SH-SY5Y (cell line): Measurements from ENCODE around the gene ADGRB2.

ENCODE experiments used
- GATA2 ChIP-seq: IDR thresholded peaks from 2 replicates; pipeline ENCODE4 v1.6.1; 2011; ENCODE audit warnings: mild to moderate bottlenecking, low read depth, low read length
- GATA3 ChIP-seq: IDR thresholded peaks from 2 replicates; pipeline ENCODE4 v1.6.1; 2011; ENCODE audit warnings: low read depth, mild to moderate bottlenecking, low read length, moderate library complexity

ADGRB2 gene, protein sequence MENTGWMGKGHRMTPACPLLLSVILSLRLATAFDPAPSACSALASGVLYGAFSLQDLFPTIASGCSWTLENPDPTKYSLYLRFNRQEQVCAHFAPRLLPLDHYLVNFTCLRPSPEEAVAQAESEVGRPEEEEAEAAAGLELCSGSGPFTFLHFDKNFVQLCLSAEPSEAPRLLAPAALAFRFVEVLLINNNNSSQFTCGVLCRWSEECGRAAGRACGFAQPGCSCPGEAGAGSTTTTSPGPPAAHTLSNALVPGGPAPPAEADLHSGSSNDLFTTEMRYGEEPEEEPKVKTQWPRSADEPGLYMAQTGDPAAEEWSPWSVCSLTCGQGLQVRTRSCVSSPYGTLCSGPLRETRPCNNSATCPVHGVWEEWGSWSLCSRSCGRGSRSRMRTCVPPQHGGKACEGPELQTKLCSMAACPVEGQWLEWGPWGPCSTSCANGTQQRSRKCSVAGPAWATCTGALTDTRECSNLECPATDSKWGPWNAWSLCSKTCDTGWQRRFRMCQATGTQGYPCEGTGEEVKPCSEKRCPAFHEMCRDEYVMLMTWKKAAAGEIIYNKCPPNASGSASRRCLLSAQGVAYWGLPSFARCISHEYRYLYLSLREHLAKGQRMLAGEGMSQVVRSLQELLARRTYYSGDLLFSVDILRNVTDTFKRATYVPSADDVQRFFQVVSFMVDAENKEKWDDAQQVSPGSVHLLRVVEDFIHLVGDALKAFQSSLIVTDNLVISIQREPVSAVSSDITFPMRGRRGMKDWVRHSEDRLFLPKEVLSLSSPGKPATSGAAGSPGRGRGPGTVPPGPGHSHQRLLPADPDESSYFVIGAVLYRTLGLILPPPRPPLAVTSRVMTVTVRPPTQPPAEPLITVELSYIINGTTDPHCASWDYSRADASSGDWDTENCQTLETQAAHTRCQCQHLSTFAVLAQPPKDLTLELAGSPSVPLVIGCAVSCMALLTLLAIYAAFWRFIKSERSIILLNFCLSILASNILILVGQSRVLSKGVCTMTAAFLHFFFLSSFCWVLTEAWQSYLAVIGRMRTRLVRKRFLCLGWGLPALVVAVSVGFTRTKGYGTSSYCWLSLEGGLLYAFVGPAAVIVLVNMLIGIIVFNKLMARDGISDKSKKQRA (N-terminal part only)

DNA sequence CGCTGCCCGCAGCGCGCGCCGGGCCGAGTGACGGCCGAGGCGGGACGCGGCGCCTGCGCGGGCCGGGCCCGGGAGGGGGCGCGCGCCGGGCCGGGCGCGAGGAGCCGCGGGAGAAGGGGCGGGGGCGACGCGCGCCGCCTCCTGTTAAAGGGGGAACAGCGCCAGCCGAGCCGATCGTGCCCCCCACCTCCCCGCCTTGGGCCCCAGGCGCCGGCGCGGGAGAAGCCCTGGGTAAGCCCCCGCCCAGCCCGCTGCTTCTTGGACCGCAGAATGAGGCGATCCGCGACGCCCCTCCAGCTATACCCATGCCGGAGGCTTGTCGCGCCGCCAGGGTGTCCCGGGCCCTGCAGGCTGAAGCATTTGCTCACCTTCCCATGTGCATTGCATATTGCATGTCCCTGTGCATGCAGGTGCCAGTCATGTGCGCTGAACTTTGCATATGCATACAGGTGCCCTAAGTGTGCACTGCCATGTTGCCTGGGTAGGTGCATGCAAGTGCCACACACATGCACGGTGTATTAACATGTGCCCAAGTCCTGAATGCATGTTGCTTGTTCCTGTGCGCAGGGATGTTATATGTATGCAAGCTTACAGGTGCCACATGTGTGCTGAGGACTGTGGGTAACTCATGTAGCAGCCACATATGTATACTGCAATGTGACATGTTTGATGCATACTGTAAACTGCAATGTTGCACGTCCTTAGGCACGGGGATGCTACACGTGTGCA lies at the start of gene ADGRB2:
TSS of gene ADGRB2 (minus strand) at position 29 of the 729 bp plus-strand sequence. CDS start 7,119 bp downstream, outside the sequence.
- TF ChIP-seq GATA3 = no peak
- no peak for TF ChIP-seq GATA2

DNA sequence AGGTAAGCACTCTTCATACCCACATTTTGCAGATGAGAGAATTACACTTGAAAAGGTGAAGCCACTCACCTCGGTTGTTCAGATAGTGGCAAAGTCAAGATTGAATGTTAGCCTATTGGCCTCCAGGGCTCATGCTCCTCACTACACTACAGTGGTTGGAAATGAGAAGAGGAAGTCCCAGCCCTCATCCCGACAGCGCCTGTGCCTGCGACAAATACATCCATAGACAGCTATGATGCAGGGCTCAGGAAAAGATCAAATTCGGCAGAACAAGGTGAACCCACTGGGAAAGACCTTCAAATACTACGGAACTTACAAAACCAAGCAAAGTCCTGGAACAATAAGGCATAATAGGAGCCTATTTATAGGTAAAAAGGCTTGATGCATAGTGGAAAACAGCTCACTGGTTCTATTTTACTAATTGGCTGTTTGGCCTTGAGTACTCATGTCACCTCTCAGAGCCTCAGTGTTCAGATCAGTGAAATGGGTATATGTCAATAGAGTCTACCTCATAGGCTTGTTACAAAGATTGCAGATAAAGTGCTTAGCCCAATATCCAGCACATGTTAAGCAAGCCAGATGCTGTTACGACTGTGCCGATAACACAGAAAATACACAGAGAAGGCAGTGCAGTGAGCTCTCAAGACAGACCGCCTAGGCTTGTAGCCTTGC lies 48.2 kb upstream of the ADGRB2 start:
- TF ChIP-seq GATA3 (no peak), GATA2 (no peak)

DNA sequence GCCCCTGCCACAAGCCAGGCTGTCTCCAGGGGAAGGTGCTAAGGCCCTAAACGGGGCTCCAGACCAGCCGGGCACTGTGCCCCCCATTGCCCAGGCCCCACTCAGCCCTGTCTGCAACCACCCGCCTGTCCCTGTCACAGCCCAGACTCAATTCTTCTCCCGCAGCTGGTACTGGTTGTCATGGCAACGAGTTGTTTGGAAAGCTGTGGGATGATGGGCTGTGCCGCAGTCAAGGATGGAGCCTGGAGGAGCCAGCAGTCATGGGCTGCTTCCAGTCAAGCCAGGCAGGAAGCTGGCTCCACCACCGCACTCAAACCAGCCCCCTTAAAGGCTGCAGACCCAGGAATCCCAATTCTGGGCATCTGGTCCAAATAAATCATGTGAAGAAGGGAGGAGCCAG lies 47.5 kb upstream of the ADGRB2 start:
- TF ChIP-seq GATA3 = no peak
- TF ChIP-seq GATA2 = no peak

DNA sequence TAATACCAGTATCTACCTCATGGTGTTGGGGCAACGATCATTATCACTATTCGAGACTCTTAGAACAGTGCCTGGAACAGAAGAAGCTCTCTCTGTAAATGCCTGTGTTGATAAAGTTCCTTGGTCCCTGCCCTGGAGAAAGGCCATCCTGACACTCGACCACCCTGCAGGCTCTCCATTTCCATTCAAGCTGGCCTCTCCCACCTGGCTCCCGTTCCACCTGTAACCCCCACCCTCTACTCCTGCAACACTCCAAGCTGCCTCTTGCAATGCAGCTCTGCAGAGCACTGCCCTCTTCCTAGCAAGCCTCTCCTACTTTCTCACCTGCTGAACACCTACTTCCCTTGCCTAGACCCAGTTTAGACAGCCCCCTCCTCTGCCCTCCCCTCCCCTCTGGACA lies 45.6 kb upstream of the ADGRB2 start:
- no peak for TF ChIP-seq GATA3
- TF ChIP-seq GATA2 = no peak

DNA sequence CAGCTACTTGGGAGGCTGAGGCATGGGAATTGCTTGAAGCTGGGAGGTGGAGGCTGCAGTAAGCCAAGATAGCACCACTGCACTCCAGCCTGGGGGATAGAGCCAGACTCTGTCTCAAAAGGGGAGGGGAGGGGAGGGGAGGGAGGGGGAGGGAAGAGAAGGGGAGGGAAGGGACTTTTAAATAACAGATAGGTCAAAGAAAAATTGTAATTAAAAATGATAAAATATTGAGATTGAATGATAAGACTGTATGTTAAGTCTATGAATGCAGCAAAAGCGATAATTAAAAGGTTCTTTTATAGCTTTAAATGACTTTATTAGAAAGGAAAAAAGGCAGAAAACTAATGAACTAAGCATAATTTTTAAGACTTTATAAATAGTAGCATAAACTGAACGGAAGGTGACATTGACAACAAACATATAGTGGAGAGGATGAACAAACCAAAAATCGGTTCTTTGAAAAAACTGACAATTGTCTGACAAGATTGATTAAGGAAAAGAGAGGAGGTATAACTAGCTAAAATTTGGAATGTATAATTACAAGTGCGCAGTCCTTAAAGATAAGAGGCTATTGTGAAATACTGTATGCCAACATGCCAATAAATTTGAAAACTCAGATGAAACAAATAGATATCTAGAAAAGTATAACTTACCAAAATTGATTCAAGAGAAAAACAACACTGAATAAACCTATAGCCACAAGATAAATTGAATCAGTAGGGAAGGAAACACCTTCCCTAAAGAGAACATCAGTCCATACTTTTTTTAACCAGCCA lies 43.3 kb upstream of the ADGRB2 start:
- TF ChIP-seq GATA3 (no peak), GATA2 (no peak)

DNA sequence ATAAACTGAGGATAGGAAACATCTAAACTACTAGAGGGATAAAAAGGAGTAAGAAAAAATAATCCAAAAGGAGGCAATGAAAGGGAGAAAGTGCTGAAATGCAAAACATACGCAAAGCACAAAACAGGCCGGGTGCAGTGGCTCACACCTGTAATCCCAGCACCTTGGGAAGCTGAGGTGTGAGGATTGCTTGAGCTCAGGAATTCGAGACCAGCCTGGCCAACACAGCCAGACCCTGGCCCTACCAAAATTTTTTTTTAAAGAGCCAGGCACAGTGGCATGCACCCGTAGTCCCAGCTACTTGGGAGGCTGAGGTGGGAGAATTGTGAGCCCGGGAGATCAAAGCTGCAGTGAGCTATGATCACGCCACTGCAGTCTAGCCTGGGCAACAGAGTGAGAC lies 41.2 kb upstream of the ADGRB2 start:
- TF ChIP-seq GATA3 = no peak

DNA sequence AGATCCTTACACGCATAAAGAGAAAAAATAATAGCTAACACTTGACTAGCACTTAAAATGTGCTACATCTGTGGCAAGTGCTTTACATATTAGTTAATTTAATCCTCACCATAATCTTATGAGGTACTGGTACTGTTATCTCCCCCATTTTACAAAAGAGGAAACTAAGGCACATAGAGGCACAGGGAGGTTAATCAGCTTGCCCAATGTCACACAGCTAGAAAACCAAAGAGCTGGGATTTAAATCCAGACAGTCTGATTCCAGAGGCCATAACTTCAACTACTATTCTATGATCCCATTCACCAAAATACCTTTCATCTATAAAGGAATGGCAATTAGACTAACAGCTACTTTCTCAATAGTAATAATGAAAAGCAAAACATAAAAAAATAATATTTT lies 40.0 kb upstream of the ADGRB2 start:
- TF ChIP-seq GATA2 = no peak
- no peak for TF ChIP-seq GATA3

DNA sequence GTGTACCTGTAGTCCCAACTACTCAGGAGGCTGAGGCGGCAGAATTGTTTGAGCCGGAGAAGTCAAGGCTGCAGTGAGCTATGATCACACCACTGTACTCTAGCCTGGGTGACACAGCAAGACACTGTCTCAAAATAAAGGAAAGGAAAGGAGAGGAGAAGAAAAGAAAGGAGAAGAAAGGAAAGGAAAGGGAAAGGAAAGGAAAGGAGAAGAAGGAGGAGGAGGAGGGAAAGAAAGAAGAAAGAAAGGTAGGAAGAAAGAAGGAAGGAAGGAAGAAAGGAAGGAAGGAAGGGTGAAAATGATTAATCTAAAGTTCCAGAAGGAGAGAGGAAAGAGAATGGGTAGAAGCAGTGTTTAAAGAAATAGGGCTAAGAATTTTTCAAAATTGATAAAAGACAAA lies 39.5 kb upstream of the ADGRB2 start:
- TF ChIP-seq GATA2 (no peak), GATA3 (no peak)

DNA sequence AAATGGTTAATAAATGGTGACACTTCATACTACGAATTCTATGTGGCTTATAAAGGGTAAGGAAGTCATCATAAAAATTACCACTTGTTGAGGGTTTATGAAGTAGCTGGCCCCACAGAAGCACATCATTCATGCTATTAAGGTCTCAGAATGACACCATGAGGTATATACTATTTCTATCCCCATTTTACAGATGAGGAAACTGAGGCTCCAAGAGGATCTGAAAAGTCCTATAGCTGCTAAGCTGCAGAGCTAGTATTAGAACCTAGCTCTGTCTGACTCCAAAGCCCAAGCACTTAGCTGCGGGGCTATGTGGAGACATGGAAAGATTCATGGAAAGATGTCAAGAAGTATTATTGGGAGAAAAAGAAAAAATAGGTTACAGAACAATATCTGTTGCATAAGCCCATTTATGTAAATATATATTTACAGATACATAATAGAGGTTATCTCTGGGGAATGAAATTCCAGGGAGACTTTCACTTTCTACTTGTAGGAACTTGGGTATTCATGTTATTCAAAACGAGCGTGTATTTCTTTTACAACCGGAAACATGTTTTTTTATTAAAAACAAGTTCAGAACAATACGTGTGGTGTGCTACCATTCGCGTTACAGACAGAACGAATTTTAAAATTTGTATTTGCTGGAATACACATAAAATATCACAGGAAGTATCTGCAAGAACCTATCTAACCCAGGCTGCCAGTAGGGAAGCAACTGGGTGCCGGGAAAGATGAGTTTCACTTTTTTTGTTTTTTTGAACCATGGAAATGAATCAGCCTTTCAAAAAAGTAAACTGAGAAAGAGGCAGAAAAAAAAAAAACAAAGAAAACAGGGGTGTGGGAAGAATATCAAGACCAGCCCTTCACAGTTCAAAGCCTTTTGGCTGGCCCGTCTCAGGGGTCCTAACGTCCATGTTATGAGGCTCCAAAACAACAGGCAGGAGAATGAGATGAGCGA lies 38.3 kb upstream of the ADGRB2 start:
- TF ChIP-seq GATA2 = no peak
- no peak for TF ChIP-seq GATA3

DNA sequence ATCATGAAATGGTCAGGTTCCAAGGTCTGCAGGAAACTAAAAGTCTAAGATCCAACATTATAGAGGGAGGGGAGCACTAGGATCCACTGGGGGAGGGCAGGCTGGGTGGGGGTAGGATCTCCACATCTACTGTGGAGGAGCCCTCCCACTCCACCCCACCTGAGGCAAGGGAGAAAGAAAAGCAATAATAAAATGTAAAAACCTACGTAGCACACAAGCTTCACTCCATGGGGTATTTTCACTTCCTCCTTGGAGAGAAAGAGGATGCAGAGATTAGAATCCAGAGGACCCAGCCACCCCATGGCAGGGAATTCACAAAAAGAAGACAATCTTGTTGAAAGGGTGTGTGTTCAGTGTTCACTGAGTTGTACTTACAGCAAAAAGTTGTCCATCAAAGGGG lies 37.3 kb upstream of the ADGRB2 start:
- TF ChIP-seq GATA3 (no peak), GATA2 (no peak)

DNA sequence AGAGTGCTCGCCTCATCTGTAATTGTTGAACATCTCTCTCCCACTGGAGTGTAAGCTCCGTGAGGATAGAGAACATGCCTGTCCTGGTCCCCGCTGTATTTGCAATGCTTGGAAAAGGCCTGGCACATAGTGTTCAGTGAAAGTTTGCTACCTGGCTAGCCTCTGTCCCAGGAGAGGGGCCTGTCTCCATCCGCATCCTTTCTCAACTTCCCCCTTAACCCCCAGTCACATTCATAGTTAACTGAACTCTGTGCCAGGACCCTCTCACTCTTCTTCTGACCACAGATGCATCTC lies 36.5 kb upstream of the ADGRB2 start:
- TF ChIP-seq GATA2 (no peak), GATA3 (no peak)
